Nephron (organoid): Measurements from ENCODE around the gene CFAP46.
"Not testable (repeated sequence)": the region's sequence is repeated elsewhere in the genome, so short reads cannot be mapped to it uniquely, and the experiment has no call there.

Experiments
- H3K27ac Mint-ChIP-seq, 3 experiments: 2 replicates each; pipeline ENCODE4 v1.8.0; 2020; ENCODE audit warnings: mixed read lengths in 3 of 3, mild to moderate bottlenecking in 2 of 3, moderate library complexity in 1 of 3
- H3K27me3 Mint-ChIP-seq: 2 replicates; pipeline ENCODE4 v1.8.0; 2021; ENCODE audit warnings: low read depth, mild to moderate bottlenecking, moderate library complexity, mixed read lengths
- H3K36me3 Mint-ChIP-seq: 2 replicates; pipeline ENCODE4 v1.8.0; 2020; ENCODE audit warnings: low read depth, mixed read lengths
- H3K4me1 Mint-ChIP-seq: 2 replicates; pipeline ENCODE4 v1.8.0; 2020; ENCODE audit warnings: mixed read lengths
- H3K4me3 Mint-ChIP-seq, 3 experiments: 2 replicates each; pipeline ENCODE4 v1.8.0; 2020; ENCODE audit warnings: mild to moderate bottlenecking in 3 of 3, mixed read lengths in 3 of 3, moderate library complexity in 2 of 3
- H3K9me3 Mint-ChIP-seq: 2 replicates; pipeline ENCODE4 v1.8.0; 2020; ENCODE audit warnings: mixed read lengths
- CTCF ChIP-seq, 3 experiments: fragments of 200-600 bp; sonication (generic); IDR thresholded peaks; one replicate each; pipeline ENCODE4 v1.5.0; 2021; ENCODE audit warnings: antibody characterized with exemption in 3 of 3; ENCODE audit not compliant: unreplicated experiment in 3 of 3

CFAP46 gene

GRCh38 chr10:132796846-132797245 lies 145.5 kb downstream of the CFAP46 start:
- H3K9me3 Mint-ChIP-seq, result no peaks in the 10 kb centered on the region
- TF ChIP-seq CTCF (IDR thresholded peaks at IDR 0.05; ENCODE audit: unreplicated experiment in 3 of 3), result no peak
- H3K27ac Mint-ChIP-seq, result no peak overlapping the region
- no peak overlapping the region for H3K4me3 Mint-ChIP-seq
- no peaks in the 10 kb centered on the region for H3K4me1 Mint-ChIP-seq
- H3K27me3 Mint-ChIP-seq, result peaks cover 65% of the 10 kb centered on the region
- H3K36me3 Mint-ChIP-seq, result no peaks in the 10 kb centered on the region

- Mint-ChIP-seq H3K36me3 (no peaks in the 10 kb centered on the region), H3K4me3 (no peak overlapping the region), H3K27ac (no peak overlapping the region), H3K4me1 (no peaks in the 10 kb centered on the region), H3K27me3 (peaks cover 81% of the 10 kb centered on the region), H3K9me3 (no peaks in the 10 kb centered on the region)
- TF ChIP-seq CTCF (IDR thresholded peaks at IDR 0.05; ENCODE audit: unreplicated experiment in 3 of 3), result no peak
Measured at GRCh38 chr10:132793871-132794849, 148.2 kb downstream of the CFAP46 start.

GRCh38 chr10:132793213-132793612 lies 149.2 kb downstream of the CFAP46 start:
- Mint-ChIP-seq H3K4me3 (no peak overlapping the region), H3K9me3 (no peaks in the 10 kb centered on the region), H3K27me3 (peaks cover 85% of the 10 kb centered on the region), H3K4me1 (no peaks in the 10 kb centered on the region), H3K36me3 (no peaks in the 10 kb centered on the region), H3K27ac (no peak overlapping the region)
- no peak for TF ChIP-seq CTCF (IDR thresholded peaks at IDR 0.05; ENCODE audit: unreplicated experiment in 3 of 3)

- Mint-ChIP-seq H3K27ac (no peak overlapping the region), H3K4me1 (no peaks in the 10 kb centered on the region), H3K9me3 (no peaks in the 10 kb centered on the region), H3K36me3 (no peaks in the 10 kb centered on the region), H3K27me3 (peaks cover 85% of the 10 kb centered on the region), H3K4me3 (no peak overlapping the region)
- TF ChIP-seq CTCF (IDR thresholded peaks at IDR 0.05; ENCODE audit: unreplicated experiment in 3 of 3), result no peak
Measured at GRCh38 chr10:132792796-132793195, 149.6 kb downstream of the CFAP46 start.

- not testable (repeated sequence) for H3K27ac Mint-ChIP-seq, H3K4me1 Mint-ChIP-seq, H3K9me3 Mint-ChIP-seq, H3K36me3 Mint-ChIP-seq, H3K4me3 Mint-ChIP-seq
- peaks cover 84% of the 10 kb centered on the region for H3K27me3 Mint-ChIP-seq
Measured at GRCh38 chr10:132792099-132792498, 150.3 kb downstream of the CFAP46 start.

GRCh38 chr10:132790934-132791829 lies 151.2 kb downstream of the CFAP46 start:
- Mint-ChIP-seq H3K4me1 (no peaks in the 10 kb centered on the region), H3K36me3 (no peaks in the 10 kb centered on the region), H3K27me3 (peaks cover 81% of the 10 kb centered on the region), H3K27ac (no peak overlapping the region), H3K4me3 (no peak overlapping the region), H3K9me3 (no peaks in the 10 kb centered on the region)
- TF ChIP-seq CTCF (IDR thresholded peaks at IDR 0.05; ENCODE audit: unreplicated experiment in 3 of 3), result no peak
